GM19035 (cell line): ENCODE data around the gene SELENOS.

Source experiments
- ATAC-seq: cut with Tn5 transposase; IDR thresholded peaks from one replicate; pipeline ENCODE4 v1.9.1; 2021; ENCODE audit not compliant: unreplicated experiment

SELENOS gene

GRCh38 chr15:101277943-101278564, 769 bp upstream of the SELENOS start:
- ATAC-seq = no peak

DNA sequence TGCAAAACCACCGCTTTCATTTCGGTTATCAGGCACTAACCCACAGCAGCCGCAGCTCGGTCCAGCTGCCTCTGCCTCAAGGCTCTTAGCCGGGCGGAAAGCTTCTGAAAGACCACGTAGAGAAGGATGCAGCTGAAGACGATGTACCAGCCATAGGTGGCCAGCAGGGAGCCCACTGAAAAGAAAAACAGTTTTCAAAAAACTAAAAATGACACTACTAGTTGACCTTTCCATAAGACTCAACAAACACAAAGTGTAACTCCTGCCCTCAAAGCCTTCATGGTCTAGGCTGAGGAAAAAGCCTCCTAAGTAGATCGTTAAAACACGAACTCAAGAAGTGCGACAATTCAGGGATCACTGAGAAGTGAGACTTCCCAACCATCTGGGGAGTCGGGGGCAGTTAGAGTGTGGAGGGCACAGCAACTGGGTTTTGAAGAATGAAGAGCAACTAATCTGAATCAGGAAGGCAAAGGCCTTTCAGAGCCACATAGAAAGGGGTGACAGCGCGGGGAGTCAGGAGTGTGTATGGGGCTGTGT, 716 bp downstream of the SELENOS start:
- peak; percentile 39 for ATAC-seq

DNA sequence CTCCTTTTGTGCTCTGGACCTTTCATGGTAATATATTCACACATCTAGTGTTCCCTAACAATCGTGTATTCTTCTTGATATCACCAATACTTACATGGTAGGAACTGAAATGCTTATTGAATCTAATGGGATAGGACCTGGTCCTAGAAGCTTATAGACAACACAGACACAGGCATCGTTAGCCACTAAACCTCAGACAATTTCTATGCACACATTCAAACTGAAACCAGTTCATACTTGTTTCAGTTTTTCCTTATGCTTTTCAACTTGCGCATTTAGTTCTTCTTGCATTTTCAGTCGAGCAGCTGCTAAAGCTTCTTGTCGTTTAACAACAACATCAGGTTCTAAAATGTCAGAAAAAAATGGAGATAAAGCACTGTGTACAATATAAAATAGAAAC, 2.3 kb downstream of the SELENOS start:
- peak; percentile 21 for ATAC-seq

DNA sequence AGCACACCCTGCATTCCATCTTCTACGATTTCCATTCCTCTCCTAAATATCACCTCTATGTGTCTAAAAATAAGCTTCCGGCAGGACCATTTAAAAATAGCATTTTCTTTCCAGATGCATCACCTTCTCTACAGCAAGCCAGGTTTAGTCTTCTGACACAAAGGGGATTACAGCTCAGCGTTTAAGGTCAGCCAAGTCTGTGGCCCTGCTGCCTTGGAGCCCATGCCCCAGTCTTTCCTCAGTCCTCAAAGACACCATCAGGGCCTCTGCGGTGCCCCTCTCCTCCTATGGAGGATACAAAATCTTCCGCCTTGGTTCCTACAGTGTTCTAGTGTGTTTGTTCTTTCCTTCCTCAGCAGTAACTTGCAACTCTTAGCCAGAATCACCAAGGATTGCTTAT, 3.8 kb downstream of the SELENOS start:
- no peak for ATAC-seq

GRCh38 chr15:101272584-101272983, 4.7 kb downstream of the SELENOS start:
- ATAC-seq = no peak

DNA sequence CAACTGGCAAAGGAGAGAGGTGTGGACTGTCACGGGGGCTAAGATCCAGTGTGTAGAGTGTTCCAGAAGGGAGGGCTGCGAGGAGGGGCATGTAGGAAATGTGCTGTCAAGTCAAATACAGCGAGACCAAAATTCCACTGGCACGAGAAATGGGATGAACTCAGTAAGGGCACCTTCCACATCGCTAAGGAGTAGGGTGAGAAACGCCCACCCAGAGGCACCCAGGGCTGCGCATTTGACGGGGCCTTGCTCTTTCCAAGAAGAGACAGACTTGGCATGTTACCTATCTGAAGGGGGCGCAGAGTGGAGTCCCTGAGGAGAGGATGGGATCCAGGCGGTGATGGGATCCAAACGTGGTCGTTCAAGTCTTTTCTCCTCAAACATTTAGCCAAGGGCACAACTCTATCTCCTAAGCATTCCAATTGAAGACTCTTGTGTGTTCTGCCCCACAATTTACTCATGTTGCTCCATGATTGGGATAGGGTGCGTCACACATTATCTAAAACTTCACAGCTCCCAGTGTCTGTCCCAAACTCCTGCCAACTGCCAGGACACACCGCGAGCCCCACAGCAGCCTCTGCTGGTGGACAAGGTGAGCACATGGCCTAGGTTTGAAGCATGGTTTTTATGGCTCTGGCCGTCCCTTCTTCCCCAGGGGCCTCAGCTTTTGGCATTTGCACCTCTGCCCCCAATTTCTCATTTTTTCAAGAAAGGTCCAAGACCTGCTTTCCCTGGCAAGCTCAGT, 7.6 kb downstream of the SELENOS start:
- no peak for ATAC-seq

- ATAC-seq = no peak
These were observed 9.8 kb downstream of the SELENOS start for GRCh38 chr15:101267320-101268104.

DNA sequence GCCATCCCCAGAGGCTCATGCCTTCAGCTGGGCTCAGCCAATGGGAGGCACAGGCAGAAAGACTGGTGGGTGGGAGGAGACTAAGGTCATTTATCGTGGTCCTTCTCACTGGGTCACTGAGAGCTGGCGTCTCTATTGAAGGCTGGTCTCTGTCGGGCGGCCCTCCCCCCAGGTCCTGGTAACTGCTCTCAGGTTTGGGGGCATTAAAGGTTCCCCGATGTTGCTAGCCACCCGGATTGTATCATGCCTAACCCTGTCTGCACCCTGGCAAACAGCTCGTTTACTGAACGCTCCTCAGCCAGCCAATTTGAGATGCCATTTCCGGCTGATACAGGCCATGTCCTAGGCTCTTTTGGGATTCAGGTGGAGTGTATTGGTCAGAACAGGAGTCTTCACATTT, 10.5 kb downstream of the SELENOS start:
- ATAC-seq = no peak

GRCh38 chr15:101266034-101266433, 11.3 kb downstream of the SELENOS start:
- no peak for ATAC-seq

- peak; percentile 46 for ATAC-seq
These were observed 12.2 kb downstream of the SELENOS start for GRCh38 chr15:101264911-101265641.

- ATAC-seq = no peak
These were observed 13.3 kb downstream of the SELENOS start for GRCh38 chr15:101264011-101264410.

- no peak for ATAC-seq
These were observed 14.7 kb downstream of the SELENOS start for GRCh38 chr15:101262551-101262950.

DNA sequence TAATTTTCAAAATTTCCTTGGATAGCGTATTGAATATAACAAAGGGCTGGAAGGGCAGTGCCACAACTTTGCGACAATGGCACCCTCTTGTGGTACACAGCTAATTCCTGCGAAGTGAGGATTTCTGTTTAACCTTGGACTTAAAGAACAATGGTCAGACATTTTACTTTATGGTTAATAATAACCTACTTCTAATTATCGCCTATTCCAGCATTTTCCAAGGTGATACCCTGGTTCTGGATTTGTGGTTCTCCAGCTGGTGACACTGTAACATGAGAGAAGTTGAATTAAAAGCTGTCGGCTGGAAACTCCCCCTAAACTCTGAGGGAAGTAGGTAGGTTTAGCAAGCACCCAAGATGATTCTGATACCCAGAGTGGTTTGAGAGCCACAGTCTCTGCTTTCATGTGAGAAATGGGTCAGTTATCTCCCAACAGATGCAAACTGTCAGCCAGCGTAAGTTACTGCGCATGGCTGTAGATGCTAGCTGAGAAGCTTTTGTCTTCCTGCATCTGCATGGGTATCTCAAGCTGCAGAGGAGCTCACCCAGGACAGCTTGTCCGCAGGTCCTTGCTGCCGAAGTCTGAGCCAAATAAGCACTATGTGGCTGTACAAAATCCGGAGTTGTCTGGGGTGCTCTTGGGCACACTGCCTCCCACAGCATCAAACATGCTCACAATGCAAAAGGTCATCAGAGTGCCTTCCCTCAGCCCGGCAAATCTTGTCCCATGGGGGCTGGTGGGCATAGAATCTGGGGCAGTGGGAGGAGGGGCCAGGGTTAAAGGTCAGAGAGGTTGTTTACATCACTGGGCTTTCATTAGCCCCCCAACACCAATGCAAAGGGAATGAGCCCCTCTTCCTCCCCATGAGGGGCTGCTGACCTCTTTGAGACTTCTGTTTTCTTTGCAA, 18.8 kb downstream of the SELENOS start:
- ATAC-seq = no peak

DNA sequence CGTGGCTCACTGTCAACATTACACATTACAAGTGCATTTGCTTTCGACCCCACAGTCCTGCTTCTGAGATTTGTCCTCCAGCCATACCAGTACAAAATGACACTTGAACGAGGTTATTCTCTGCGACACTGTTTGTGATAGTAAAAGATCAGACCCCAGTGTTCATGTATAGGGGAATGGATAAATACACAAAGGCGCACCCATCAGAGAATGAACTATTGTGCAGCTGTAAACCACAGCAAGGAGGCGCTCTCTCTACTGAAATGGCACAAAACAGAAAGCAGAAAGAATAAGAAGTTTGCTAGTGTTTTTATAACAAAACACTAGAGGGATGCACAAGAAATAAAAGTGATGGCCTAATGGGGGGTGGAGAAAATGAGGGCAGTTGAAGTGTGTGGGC, 20.5 kb downstream of the SELENOS start:
- ATAC-seq = no peak

DNA sequence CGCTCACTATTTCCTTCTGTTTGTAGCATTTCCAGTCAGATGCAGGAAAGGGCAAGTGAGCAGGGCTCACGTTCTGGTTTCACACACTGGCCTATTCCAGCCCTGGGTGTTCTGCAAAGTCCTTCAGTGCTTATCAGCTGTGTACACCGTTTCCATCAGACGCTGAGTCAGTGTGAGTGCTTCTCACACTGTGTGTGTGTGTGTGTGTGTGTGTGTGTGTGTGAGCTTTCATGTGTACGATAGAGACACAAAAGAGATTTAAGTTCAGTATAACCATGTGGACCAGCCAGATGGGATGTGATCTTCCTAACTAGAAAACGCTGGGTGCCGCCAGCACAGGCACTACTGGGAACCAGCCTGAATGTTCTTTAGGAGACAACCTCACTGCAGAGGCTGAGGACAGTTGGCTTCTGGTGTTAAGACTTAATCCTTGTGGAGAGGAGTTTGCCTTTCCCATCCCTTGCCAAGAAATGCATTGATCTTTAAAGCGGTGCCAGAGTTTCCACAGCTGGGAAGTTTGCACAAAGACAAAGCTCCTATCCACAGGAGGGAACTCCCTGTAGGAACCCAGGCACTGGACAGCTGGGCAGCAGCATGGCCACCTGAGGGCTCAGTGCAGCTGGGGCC, 21.6 kb downstream of the SELENOS start:
- ATAC-seq = no peak

- ATAC-seq = no peak
These were observed 22.3 kb downstream of the SELENOS start for GRCh38 chr15:101255051-101255395.

DNA sequence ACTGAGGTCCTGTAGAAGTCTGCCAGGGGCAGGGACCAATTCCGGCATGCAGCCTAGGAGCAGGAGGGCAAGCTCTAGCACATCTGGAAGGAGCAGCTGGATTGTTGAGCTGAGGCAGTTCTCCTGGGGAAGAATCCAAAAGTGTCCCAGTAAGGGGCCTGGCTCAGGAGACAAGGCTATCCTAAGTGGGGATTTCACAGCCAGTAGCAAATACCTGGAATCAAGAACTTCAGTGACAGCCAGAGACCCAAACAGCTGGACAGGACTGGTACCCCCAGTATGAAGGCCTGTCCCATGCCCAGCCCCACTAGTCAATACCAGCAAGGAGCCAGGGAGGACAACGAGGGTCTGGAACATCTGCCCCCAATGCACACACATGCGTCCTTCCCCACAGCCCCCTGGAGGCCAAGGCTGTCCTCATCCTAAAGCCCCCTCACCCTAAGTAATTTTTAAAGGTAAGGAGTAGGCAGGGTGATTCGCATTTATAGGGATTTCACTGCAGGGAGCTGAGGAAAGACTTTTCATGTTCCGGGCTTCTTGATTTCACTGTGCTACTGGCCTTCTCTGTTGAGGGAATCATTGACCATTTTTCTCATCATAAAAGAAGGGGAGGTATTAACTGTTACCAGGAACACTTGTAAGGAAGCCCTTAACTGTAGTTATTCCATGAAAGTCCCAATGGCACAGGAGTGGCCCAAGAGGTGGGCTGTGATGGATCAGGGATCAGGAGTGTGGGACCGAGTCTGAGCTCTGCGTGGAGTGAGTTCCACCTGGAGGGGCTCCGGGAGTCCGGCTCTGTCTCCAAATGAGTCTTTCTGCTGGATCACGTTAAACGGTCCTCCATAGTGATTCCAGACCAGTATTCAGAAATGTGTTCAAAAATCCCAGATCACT, 22.9 kb downstream of the SELENOS start:
- ATAC-seq = no peak

DNA sequence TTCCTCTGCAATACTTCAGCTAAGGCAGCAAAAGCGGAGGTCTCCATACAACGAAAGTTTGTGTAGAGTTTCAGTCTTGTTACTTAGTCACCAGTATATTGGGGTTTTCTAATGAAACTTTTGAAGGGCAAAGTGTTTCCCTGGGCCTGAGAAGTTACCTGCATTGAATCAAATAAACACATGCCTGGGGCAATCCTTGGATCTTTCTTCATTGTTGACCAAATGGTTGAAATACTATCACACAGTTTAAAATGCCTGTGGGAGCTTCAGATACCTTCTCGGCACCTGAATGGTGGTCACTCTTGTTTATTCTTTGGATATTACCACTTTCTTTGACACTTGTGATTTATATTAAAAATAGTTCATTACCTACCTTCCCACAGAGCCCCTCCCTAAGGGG, 24.4 kb downstream of the SELENOS start:
- no peak for ATAC-seq
